Retinal pigment epithelial cell (primary cell): ENCODE data around the gene RUSC1.

Experiments
- DNase-seq: peaks from one replicate; pipeline ENCODE4 v3.0.0-alpha.2; 2010; ENCODE audit warnings: low read depth
- H3K4me3 ChIP-seq: 2 replicates; pipeline ENCODE4 v1.5.1; 2011; ENCODE audit warnings: mild to moderate bottlenecking, low read length, control low read depth, moderate library complexity
- CTCF ChIP-seq: conservative IDR thresholded peaks from 2 replicates; pipeline ENCODE4 v1.5.1; 2011; ENCODE audit warnings: low read depth, low read length, control low read depth, inconsistent platforms

Gene RUSC1

GRCh38 chr1:155277902-155278688, 42.6 kb upstream of the RUSC1 start:
- peak; percentile 32 for TF ChIP-seq CTCF
- DNase-seq, result no peak
- peak overlapping the region; percentile 65 for H3K4me3 ChIP-seq

GRCh38 chr1:155278689-155279160, 42.0 kb upstream of the RUSC1 start:
- no peak for DNase-seq
- no peak for TF ChIP-seq CTCF
- H3K4me3 ChIP-seq, result no peak overlapping the region

- no peak overlapping the region for H3K4me3 ChIP-seq
- TF ChIP-seq CTCF, result peak; percentile 2
- no peak for DNase-seq
Measured at GRCh38 chr1:155279268-155279667, 41.4 kb upstream of the RUSC1 start.

GRCh38 chr1:155282488-155283091, 38.1 kb upstream of the RUSC1 start:
- H3K4me3 ChIP-seq, result no peak overlapping the region
- no peak for TF ChIP-seq CTCF
- no peak for DNase-seq

- TF ChIP-seq CTCF, result no peak
- no peak for DNase-seq
- no peak overlapping the region for H3K4me3 ChIP-seq
Measured at GRCh38 chr1:155284476-155284875, 36.2 kb upstream of the RUSC1 start.

GRCh38 chr1:155285063-155285462, 35.6 kb upstream of the RUSC1 start:
- DNase-seq, result no peak
- no peak for TF ChIP-seq CTCF
- H3K4me3 ChIP-seq, result no peak overlapping the region

- TF ChIP-seq CTCF, result no peak
- no peak for DNase-seq
Measured at GRCh38 chr1:155285631-155286044, 35.1 kb upstream of the RUSC1 start.

More at GRCh38 chr1:155285631-155286044, 35.1 kb upstream of the RUSC1 start:
- H3K4me3 ChIP-seq, result no peak overlapping the region
